ENCODE data around the gene NFIA. TPM values are rescaled to one million over a fixed set of nuclear protein-coding genes. Genes with fewer than 3 reads are reported as not detected.

The NFIA gene
- total and polyA plus RNA-seq, 2 donors (not counting 1 experiment from before 2014, with no cell fraction given), result 5.4 to 11.0 TPM

GRCh38 chr1:61132176-61132638 is 49.8 kb downstream of the NFIA start:
- H3K36me3 ChIP-seq (ENCODE audit: control insufficient read depth, insufficient read depth, low read length), result no peaks in the 10 kb centered on the region
- no peak overlapping the region for H3K27ac ChIP-seq (ENCODE audit: insufficient read depth, low read length)
- H3K4me1 ChIP-seq (ENCODE audit: control insufficient read depth, extremely low read depth, insufficient read depth, low read length), result no peaks in the 10 kb centered on the region
- no peaks in the 10 kb centered on the region for H3K79me2 ChIP-seq (ENCODE audit: control insufficient read depth, insufficient read depth, low read length)
- no peaks in the 10 kb centered on the region for H3K27me3 ChIP-seq (ENCODE audit: control insufficient read depth, insufficient read depth, low read length)
- no peak for TF ChIP-seq EZH2 (IDR thresholded peaks at IDR 0.05; ENCODE audit: low read length, missing control alignments)
- no peak for TF ChIP-seq CTCF (conservative IDR thresholded peaks at IDR 0.05 in 1 of 2, IDR thresholded peaks at IDR 0.05 in 1 of 2; ENCODE audit: low read depth in 1 of 2, low read length in 2 of 2)
- peak; percentile 50 to 64 for DNase-seq (ENCODE audit: low read depth in 2 of 2)
- H3K4me2 ChIP-seq (ENCODE audit: extremely low read depth, insufficient read depth, low read length), result peak overlapping the region; percentile 77
- H4K20me1 ChIP-seq (ENCODE audit: control insufficient read depth, extremely low read depth, insufficient read depth, low read length), result no peaks in the 10 kb centered on the region
- H2AFZ ChIP-seq (ENCODE audit: low read length), result peak overlapping the region; percentile 23
- peak overlapping the region in 2 of 4 experiments; percentile 21 to 47 for H3K4me3 ChIP-seq (replicated peaks in 1 of 4; ENCODE audit: control extremely low read depth in 1 of 4, insufficient read depth in 1 of 4, low read depth in 3 of 4, low read length in 4 of 4)
- no peaks in the 10 kb centered on the region for H3K9me3 ChIP-seq (ENCODE audit: control insufficient read depth, insufficient read depth, low read depth, low read length)
- H3K9ac ChIP-seq (ENCODE audit: insufficient read depth, low read length), result no peak overlapping the region

GRCh38 chr1:61132645-61133334 is 50.4 kb downstream of the NFIA start:
- DNase-seq (ENCODE audit: low read depth in 2 of 2), result peak; percentile 15 to 50
- Histone ChIP-seq H3K27me3 (ENCODE audit: control insufficient read depth, insufficient read depth, low read length) (no peaks in the 10 kb centered on the region), H3K4me1 (ENCODE audit: control insufficient read depth, extremely low read depth, insufficient read depth, low read length) (no peaks in the 10 kb centered on the region), H3K4me2 (ENCODE audit: extremely low read depth, insufficient read depth, low read length) (peak overlapping the region; percentile 77), H3K4me3 (replicated peaks in 1 of 4; ENCODE audit: control extremely low read depth in 1 of 4, insufficient read depth in 1 of 4, low read depth in 3 of 4, low read length in 4 of 4) (peak overlapping the region in 2 of 4 experiments; percentile 21 to 47), H3K36me3 (ENCODE audit: control insufficient read depth, insufficient read depth, low read length) (no peaks in the 10 kb centered on the region), H3K27ac (ENCODE audit: insufficient read depth, low read length) (no peak overlapping the region), H3K79me2 (ENCODE audit: control insufficient read depth, insufficient read depth, low read length) (no peaks in the 10 kb centered on the region), H3K9me3 (ENCODE audit: control insufficient read depth, insufficient read depth, low read depth, low read length) (no peaks in the 10 kb centered on the region), H2AFZ (ENCODE audit: low read length) (peak overlapping the region; percentile 23), H4K20me1 (ENCODE audit: control insufficient read depth, extremely low read depth, insufficient read depth, low read length) (no peaks in the 10 kb centered on the region), H3K9ac (ENCODE audit: insufficient read depth, low read length) (no peak overlapping the region)
- no peak for TF ChIP-seq EZH2 (IDR thresholded peaks at IDR 0.05; ENCODE audit: low read length, missing control alignments)
- no peak for TF ChIP-seq CTCF (conservative IDR thresholded peaks at IDR 0.05 in 1 of 2, IDR thresholded peaks at IDR 0.05 in 1 of 2; ENCODE audit: low read depth in 1 of 2, low read length in 2 of 2)

GRCh38 chr1:61133335-61134019 is 51.1 kb downstream of the NFIA start:
- Histone ChIP-seq H3K4me3 (replicated peaks in 1 of 4; ENCODE audit: control extremely low read depth in 1 of 4, insufficient read depth in 1 of 4, low read depth in 3 of 4, low read length in 4 of 4) (no peak overlapping the region), H2AFZ (ENCODE audit: low read length) (no peak overlapping the region), H3K79me2 (ENCODE audit: control insufficient read depth, insufficient read depth, low read length) (no peaks in the 10 kb centered on the region), H3K4me1 (ENCODE audit: control insufficient read depth, extremely low read depth, insufficient read depth, low read length) (no peaks in the 10 kb centered on the region), H3K27ac (ENCODE audit: insufficient read depth, low read length) (no peak overlapping the region), H3K4me2 (ENCODE audit: extremely low read depth, insufficient read depth, low read length) (no peak overlapping the region), H3K9ac (ENCODE audit: insufficient read depth, low read length) (no peak overlapping the region), H3K27me3 (ENCODE audit: control insufficient read depth, insufficient read depth, low read length) (no peaks in the 10 kb centered on the region), H3K9me3 (ENCODE audit: control insufficient read depth, insufficient read depth, low read depth, low read length) (no peaks in the 10 kb centered on the region), H3K36me3 (ENCODE audit: control insufficient read depth, insufficient read depth, low read length) (no peaks in the 10 kb centered on the region), H4K20me1 (ENCODE audit: control insufficient read depth, extremely low read depth, insufficient read depth, low read length) (no peaks in the 10 kb centered on the region)
- TF ChIP-seq CTCF (conservative IDR thresholded peaks at IDR 0.05 in 1 of 2, IDR thresholded peaks at IDR 0.05 in 1 of 2; ENCODE audit: low read depth in 1 of 2, low read length in 2 of 2) (no peak), EZH2 (IDR thresholded peaks at IDR 0.05; ENCODE audit: low read length, missing control alignments) (no peak)
- DNase-seq (ENCODE audit: low read depth in 2 of 2), result no peak

Data from fibroblast of lung (primary cell).